CD14-positive monocyte (primary cell): ENCODE results near the gene TRPV5. TPM values are rescaled to one million over a fixed set of nuclear protein-coding genes. Genes with fewer than 3 reads are reported as not detected.

Experiments used
- DNase-seq, 3 donors: peaks; one replicate each; pipeline ENCODE4 v3.0.0-alpha.2; 2011 to 2022
- H2AFZ ChIP-seq: 2 replicates; pipeline ENCODE4 v1.6.0; 2012; ENCODE audit warnings: mild to moderate bottlenecking, low read depth, low read length, inconsistent platforms; ENCODE audit not compliant: insufficient read depth, poor library complexity, severe bottlenecking
- H3K27ac ChIP-seq, 2 donors: 1 replicate in 1 of 2; 2 replicates in 1 of 2; pipeline ENCODE4 v1.5.1; 2012 to 2013; ENCODE audit warnings: low read length in 2 of 2, control low read depth in 1 of 2, inconsistent platforms in 1 of 2, low read depth in 1 of 2, mild to moderate bottlenecking in 1 of 2
- H3K27me3 ChIP-seq, 2 donors: one replicate each; pipeline versions ENCODE4 v1.6.0 to v1.6.1; 2011 to 2013; ENCODE audit warnings: low read length in 2 of 2; ENCODE audit not compliant: control insufficient read depth in 2 of 2, insufficient read depth in 2 of 2
- H3K36me3 ChIP-seq, 2 donors: replicated peaks in 1 of 2; 1 replicate in 1 of 2; 2 replicates in 1 of 2; pipeline versions ENCODE4 v1.5.1 to v1.6.1; 2012 to 2013; ENCODE audit warnings: low read length in 2 of 2, control low read depth in 1 of 2, inconsistent platforms in 1 of 2, mild to moderate bottlenecking in 1 of 2; ENCODE audit not compliant: insufficient read depth in 2 of 2, control insufficient read depth in 1 of 2
- H3K4me1 ChIP-seq, 2 donors: 1 replicate in 1 of 2; 2 replicates in 1 of 2; pipeline versions ENCODE4 v1.5.1 to v1.6.1; 2012 to 2013; ENCODE audit warnings: low read length in 2 of 2, control low read depth in 1 of 2, inconsistent platforms in 1 of 2, mild to moderate bottlenecking in 1 of 2, moderate library complexity in 1 of 2; ENCODE audit not compliant: insufficient read depth in 2 of 2, control insufficient read depth in 1 of 2
- H3K4me2 ChIP-seq: replicated peaks from 2 replicates; pipeline ENCODE3; 2012; ENCODE audit warnings: low read length, moderate library complexity, mild to moderate bottlenecking; ENCODE audit not compliant: poor library complexity, severe bottlenecking; ENCODE audit errors: extremely low read depth
- H3K4me3 ChIP-seq, 3 experiments: fragments of 200-600 bp in 1 of 3; sonication (generic) in 1 of 3; replicated peaks in 1 of 3; 1 replicate in 2 of 3; 2 replicates in 1 of 3; pipeline ENCODE4 v1.5.1; 2011 to 2013; ENCODE audit warnings: low read length in 3 of 3, mild to moderate bottlenecking in 3 of 3, control low read depth in 2 of 3, low read depth in 2 of 3, inconsistent platforms in 1 of 3, moderate library complexity in 1 of 3
- H3K79me2 ChIP-seq: 2 replicates; pipeline ENCODE4 v1.6.0; 2012; ENCODE audit warnings: mild to moderate bottlenecking, control low read depth, inconsistent platforms, low read length, moderate library complexity; ENCODE audit not compliant: insufficient read depth
- H3K9ac ChIP-seq: 2 replicates; pipeline ENCODE4 v1.6.0; 2017; ENCODE audit warnings: low read length, mild to moderate bottlenecking; ENCODE audit not compliant: insufficient read depth, poor library complexity, severe bottlenecking
- H3K9me3 ChIP-seq, 2 donors: replicated peaks in 1 of 2; 1 replicate in 1 of 2; 2 replicates in 1 of 2; pipeline versions ENCODE4 v1.5.1 to v1.6.1; 2012 to 2013; ENCODE audit warnings: low read length in 2 of 2, control low read depth in 1 of 2; ENCODE audit not compliant: control insufficient read depth in 1 of 2, insufficient read depth in 1 of 2
- H4K20me1 ChIP-seq: 2 replicates; pipeline ENCODE4 v1.6.0; 2012; ENCODE audit warnings: mild to moderate bottlenecking, low read length, control low read depth, moderate library complexity; ENCODE audit not compliant: insufficient read depth
- H3K27ac Mint-ChIP-seq, 7 donors: one replicate each; pipeline ENCODE4 v1.8.0; 2020; ENCODE audit warnings: mild to moderate bottlenecking in 7 of 7, mixed read lengths in 7 of 7, moderate library complexity in 6 of 7, inconsistent platforms in 2 of 7
- H3K27me3 Mint-ChIP-seq, 3 donors: one replicate each; pipeline ENCODE4 v1.8.0; 2021 to 2022; ENCODE audit warnings: low read depth in 3 of 3, mild to moderate bottlenecking in 3 of 3, mixed read lengths in 3 of 3, moderate library complexity in 3 of 3, inconsistent platforms in 1 of 3
- H3K36me3 Mint-ChIP-seq, 2 donors: one replicate each; pipeline ENCODE4 v1.8.0; 2020; ENCODE audit warnings: mixed read lengths in 2 of 2, inconsistent platforms in 1 of 2, mild to moderate bottlenecking in 1 of 2
- H3K4me1 Mint-ChIP-seq: one replicate; pipeline ENCODE4 v1.8.0; 2020; ENCODE audit warnings: mild to moderate bottlenecking, mixed read lengths
- H3K4me3 Mint-ChIP-seq, 2 donors: one replicate each; pipeline ENCODE4 v1.8.0; 2020; ENCODE audit warnings: mild to moderate bottlenecking in 2 of 2, mixed read lengths in 2 of 2, moderate library complexity in 1 of 2
- H3K9me3 Mint-ChIP-seq, 7 donors: one replicate each; pipeline ENCODE4 v1.8.0; 2020 to 2022; ENCODE audit warnings: mixed read lengths in 7 of 7, mild to moderate bottlenecking in 6 of 7, moderate library complexity in 6 of 7, inconsistent platforms in 2 of 7
- WGBS: methylation state at CpG from one replicate; pipeline ENCODE4 v1.1.5; 2013; ENCODE audit warnings: missing lambda C conversion rate; ENCODE audit not compliant: insufficient coverage; 5-methylcytosine and 5-hydroxymethylcytosine counted together
- intact Hi-C, 2 donors: fragments of 100-400 bp; cut with micrococcal nuclease; formaldehyde crosslinking; loops; one replicate each; pipeline versions ENCODE4 v1.15.0 to v1.15.1; 2023
- polyA plus RNA-seq, 3 donors: library from polyadenylated mRNA; depleted of rRNA in 1 of 3; unstranded in 2 of 3; stranded (reverse) in 1 of 3; fragments of 300-500 nt in 2 of 3; fragments of >200 nt in 1 of 3; fragmentation: Illumina TruSeq in 2 of 3; gene quantifications; 1 replicate in 2 of 3; 2 replicates in 1 of 3; pipeline ENCODE4 v1.2.3, GENCODE V29; 2012 to 2021
- TF ChIP-seq, protein P1 (sequence below): fragments of 200-600 bp; IDR thresholded peaks from one replicate; pipeline ENCODE4 v1.8.0; 2022; ENCODE audit warnings: antibody characterized with exemption, mild to moderate bottlenecking

TRPV5 gene
- polyA plus RNA-seq, 3 donors, result not detected

DNA sequence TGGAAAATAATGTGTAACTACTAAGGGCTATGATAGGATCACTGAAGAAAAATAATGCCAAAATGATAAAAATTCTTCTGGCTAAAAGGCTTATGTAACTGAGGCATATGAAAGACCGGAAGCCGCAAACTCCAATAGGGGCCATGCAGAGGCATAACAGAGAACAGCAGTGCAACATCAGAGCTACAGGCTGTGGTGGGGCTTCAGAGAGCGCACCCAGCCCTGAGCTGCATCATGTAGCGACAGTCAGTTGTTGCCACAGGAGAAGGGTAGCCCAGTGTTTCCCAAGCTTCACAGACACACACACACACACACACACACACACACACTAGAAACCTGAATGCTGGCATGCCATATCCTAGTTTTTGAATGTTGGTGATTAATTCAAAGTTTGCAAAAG lies 15.1 kb upstream of the TRPV5 start:
- Histone ChIP-seq H3K79me2 (no peaks in the 10 kb centered on the region), H3K4me1 (no peaks in the 10 kb centered on the region), H3K9me3 (peaks cover 0 to 2% of the 10 kb centered on the region in 2 donors), H4K20me1 (no peaks in the 10 kb centered on the region), H3K4me3 (no peak overlapping the region), H3K27ac (no peak overlapping the region), H3K36me3 (no peaks in the 10 kb centered on the region), H3K27me3 (no peaks in the 10 kb centered on the region), H3K4me2 (no peak overlapping the region), H2AFZ (no peak overlapping the region), H3K9ac (no peak overlapping the region)
- no peak overlapping the region for H3K4me3 Mint-ChIP-seq
- no peak overlapping the region for H3K27ac Mint-ChIP-seq
- no peaks in the 10 kb centered on the region for H3K4me1 Mint-ChIP-seq
- peaks cover 2 to 11% (median 11%) of the 10 kb centered on the region in 3 donors for H3K27me3 Mint-ChIP-seq
- TF ChIP-seq, protein P1, sequence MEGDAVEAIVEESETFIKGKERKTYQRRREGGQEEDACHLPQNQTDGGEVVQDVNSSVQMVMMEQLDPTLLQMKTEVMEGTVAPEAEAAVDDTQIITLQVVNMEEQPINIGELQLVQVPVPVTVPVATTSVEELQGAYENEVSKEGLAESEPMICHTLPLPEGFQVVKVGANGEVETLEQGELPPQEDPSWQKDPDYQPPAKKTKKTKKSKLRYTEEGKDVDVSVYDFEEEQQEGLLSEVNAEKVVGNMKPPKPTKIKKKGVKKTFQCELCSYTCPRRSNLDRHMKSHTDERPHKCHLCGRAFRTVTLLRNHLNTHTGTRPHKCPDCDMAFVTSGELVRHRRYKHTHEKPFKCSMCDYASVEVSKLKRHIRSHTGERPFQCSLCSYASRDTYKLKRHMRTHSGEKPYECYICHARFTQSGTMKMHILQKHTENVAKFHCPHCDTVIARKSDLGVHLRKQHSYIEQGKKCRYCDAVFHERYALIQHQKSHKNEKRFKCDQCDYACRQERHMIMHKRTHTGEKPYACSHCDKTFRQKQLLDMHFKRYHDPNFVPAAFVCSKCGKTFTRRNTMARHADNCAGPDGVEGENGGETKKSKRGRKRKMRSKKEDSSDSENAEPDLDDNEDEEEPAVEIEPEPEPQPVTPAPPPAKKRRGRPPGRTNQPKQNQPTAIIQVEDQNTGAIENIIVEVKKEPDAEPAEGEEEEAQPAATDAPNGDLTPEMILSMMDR, result no peak
- no peaks in the 10 kb centered on the region for H3K36me3 Mint-ChIP-seq
- peaks cover 0 to 6% (median 1%) of the 10 kb centered on the region in 7 donors for H3K9me3 Mint-ChIP-seq
- intact Hi-C loops, result no loop called here
- DNase-seq, result no peak
- 97% methylated on average over 3 of the region's 4 CpGs for WGBS

DNA sequence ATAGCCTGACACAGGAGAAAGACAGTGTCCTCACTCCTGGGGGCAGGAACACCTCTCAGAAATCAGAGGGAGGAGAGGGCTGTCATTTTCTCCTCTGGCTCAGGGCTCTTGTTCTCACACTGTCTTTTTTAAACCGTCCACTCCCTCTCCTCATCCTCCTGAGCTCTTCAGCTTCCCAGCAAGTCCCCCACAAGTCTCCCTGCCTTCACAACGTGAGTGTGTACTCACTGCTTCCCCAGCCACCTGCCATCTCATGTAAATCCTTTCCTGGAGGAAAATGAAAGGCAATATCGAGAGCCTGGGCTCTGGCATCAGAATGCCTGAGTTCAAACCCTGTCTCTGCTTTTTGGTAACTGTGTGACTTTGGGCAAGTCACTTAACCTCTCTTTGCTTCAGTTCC lies 11.5 kb upstream of the TRPV5 start:
- Histone ChIP-seq H3K27ac (no peak overlapping the region), H3K4me2 (no peak overlapping the region), H3K36me3 (no peaks in the 10 kb centered on the region), H3K79me2 (no peaks in the 10 kb centered on the region), H2AFZ (no peak overlapping the region), H4K20me1 (no peaks in the 10 kb centered on the region), H3K27me3 (no peaks in the 10 kb centered on the region), H3K4me3 (no peak overlapping the region), H3K9me3 (no peaks in the 10 kb centered on the region), H3K9ac (no peak overlapping the region), H3K4me1 (no peaks in the 10 kb centered on the region)
- Mint-ChIP-seq H3K27ac (peak overlapping the region in 1 of 7 donors; percentile 76), H3K27me3 (peaks cover 5 to 24% (median 9%) of the 10 kb centered on the region in 3 donors), H3K9me3 (peaks cover 0 to 5% (median 0%) of the 10 kb centered on the region in 7 donors), H3K4me1 (no peaks in the 10 kb centered on the region), H3K4me3 (no peak overlapping the region), H3K36me3 (no peaks in the 10 kb centered on the region)
- TF ChIP-seq, protein P1, result no peak
- WGBS, result 88% methylated on average over 2 of the region's 3 CpGs
- DNase-seq, result no peak
- intact Hi-C loops, result no loop called here
